Hypothalamus (tissue), 51 donors: ENCODE results near the gene MYPOP.

Experiments used
- DNase-seq, 51 donors: peaks; one replicate each; lab custom pipeline; 2025; lab: John Stamatoyannopoulos, UW

The MYPOP gene

DNA sequence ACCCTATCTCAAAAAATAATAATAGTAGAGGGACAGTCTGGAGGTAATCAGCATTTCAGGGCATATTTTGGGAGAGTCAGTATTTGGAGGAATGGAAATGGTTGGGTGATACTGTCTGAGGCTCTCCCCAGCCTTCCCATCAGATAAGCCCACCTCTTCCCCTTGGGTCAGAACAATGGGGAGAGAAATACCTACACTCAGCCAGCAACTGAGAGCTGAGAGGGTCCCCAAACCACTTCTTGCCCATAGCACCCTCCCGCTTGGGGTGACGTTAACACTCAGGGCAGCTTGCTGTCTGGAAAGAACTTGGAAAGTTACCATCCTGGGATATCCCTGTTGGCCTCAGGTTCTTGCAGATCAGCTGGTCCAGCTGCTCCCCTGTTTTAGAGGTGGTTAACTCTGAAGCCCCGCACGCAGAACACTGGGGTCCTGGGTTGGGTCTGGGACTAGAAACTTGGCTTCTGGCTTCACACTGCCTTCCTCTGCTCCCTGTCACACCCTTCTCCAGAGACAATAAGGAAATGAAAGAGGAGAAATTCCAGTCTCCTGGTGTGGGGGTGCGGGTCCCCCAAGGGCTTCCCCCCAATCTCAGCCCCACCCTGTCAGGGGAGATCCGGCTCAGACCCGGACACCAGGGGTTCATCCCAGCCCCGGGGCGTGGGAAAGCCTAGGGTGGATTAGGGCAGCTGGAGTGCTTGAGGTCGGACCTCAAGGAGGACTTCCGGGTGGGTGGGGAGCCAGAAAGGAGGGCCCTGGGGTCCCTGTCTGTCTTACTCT, 35.8 kb downstream of the MYPOP start:
- DNase-seq: no peak

DNA sequence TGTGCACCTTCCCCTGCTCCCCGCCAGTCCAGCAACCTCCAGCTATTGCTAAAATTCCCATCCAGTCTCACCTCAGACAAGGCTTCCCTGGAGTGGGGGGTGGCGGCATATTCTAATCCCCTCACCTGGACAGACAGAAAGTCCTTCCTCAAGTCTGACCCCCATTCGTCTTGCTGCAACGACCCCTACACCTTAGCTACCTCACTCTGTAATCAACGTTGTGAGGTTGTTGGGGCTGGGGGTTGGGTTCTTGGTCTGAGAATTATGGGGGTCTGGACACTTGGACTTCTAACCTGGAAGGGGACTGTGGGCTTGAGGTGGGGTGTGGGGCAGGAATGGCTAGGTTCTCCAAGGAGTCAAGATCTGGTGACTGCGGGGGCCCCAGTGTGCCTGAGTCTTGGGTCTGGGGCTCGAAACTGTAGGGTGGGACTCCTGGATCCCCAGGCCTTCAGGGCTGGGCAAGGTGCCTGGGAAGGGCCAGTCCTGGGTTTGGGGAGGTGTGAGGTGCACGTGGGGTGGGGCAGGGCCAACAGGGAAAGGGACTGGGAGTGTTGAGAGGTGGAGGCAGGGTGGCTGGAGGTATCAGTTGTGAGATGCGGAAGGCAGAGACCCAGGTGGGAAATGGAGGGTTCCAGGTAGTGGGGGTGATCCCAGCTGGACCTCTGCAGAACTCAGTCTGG, 37.0 kb downstream of the MYPOP start:
- no peak for DNase-seq

DNA sequence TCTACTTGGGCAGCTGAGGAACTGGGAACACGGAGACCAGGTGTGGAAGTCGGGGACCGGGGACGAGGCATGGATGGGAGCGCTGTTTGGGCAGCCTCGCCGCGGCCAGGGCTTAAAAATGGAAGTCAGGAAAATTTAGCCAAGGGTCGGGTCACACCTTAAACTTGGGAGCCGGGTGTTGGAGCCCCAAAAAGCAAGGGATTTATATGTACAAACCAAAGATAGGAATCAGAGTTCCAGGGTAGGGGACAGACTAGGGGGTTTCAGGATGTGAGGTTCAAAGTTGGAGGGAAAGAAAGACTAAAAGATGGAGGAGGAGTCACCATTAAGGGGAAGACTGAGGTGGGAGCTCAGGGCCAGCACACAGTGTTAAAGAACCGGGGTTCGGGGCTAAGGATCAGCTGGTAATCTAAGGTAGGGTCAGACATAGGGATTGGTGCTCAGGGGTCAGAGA, 37.8 kb downstream of the MYPOP start:
- DNase-seq: no peak

GRCh38 chr19:45863840-45864628, 38.4 kb downstream of the MYPOP start, which contains the start of gene FOXA3:
Gene FOXA3 (plus strand): TSS chr19:45864326. CDS start chr19:45864457, 131 bp downstream.
- peak in 10 of 51 donors; percentile 10 to 40 (median 22) for DNase-seq

- no peak for DNase-seq
Observed at GRCh38 chr19:45863335-45863839, 39.0 kb downstream of the MYPOP start.

DNA sequence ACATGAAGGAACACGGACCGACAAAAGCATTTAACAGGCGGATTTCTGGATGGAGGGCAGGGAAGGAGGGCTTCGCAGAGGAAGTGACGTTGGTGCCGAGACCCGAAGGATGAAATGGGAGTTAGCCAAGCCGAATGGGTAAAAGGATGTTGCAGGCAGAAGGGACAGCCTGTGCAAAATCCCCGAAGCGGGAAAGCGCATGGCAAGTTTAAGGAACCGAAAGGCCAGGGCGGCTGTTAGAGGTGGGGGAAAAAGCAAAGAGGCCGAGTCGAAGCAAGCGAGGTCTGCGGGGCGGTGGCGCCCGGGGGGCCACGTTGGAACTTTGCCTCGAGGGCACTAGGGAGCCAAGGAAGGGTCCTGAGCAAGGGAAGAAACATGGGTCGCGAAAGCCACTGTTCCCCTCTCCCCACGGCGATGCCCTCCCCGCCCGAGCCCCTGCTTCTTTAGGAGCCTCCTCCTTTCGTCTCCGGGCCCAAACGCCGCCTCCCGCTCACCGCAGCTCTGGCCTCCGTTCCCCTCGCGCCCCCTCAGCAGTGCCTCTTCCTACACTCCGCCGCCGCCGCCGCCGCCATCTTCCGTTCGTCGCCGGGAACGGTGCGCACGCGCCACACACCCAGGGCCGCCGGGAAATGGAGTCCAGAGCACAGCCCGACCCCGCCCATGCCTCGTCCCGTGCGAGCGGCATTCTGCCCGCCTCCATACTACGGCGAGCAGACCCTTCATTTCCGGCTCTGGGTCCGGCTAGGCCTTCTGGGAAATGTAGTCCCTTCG, 39.7 kb downstream of the MYPOP start, which contains the start of gene SYMPK:
TSS of gene SYMPK (minus strand) at position 584 of the 771 bp plus-strand sequence. CDS start 8,652 bp downstream, outside the sequence.
- peak; percentile 67 to 99 (median 98) for DNase-seq

- DNase-seq: peak in 1 of 51 donors; percentile 58
Observed at GRCh38 chr19:45862271-45862563, 40.2 kb downstream of the MYPOP start.

GRCh38 chr19:45860359-45861259, 41.8 kb downstream of the MYPOP start:
- no peak for DNase-seq

DNA sequence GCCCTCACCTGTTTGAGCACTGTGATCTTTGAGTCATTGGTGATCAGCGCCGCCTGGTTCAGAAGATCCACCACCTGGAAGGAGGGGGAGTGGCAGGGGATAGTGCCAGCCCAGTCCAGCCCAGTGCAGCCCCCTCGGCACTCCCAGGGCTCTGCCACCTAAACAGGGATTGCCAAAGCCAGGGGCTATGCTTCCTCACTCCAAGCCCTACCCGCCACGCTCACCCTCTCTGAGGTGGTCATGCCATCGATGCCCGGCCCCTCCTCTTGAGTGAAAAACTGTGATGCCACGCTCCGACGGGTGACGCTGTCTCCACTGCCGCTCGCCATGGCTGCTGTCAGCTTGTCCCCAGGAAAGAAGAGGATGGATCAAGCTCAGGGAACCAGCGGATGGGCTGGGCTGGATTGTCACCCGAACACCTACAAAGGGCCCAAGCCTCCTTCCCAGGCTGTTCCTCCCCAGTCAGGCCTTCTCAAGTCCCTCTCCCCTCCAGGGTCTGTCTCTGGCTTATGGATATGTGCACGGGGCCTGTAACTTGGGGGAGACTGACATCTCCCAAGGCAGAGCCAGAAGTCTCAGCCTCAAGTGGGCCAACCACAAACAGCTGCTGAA, 48.1 kb downstream of the MYPOP start:
- DNase-seq: no peak

GRCh38 chr19:45852983-45853382, 49.4 kb downstream of the MYPOP start:
- no peak for DNase-seq

DNA sequence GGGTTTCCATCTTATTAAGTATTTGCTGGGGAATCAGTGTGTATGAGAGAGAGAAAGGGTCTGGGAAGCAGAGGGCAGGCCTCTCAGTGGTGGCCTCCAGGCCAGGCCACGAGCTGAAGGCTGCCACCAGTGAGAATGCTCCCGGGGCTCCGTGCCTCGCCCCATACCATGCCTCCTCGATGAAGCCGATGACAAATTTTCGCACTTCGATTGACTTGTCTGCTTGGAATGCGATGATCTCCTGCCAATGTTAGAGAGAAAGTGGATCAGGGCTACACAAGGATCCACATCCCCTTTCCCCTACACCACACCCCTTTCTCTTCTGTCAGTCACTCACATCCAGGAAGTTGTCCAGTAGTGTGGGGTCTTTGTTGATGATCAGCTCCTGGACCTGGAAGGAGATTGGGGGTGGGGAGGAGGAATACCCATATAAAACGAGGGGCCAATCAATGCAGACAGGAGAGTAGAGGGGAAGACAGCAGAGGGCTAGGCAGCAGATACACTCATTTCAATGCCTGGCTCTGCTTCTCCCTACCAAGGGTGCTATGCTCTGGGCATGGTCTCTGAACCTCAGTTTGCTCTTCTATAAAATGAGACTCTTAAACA, 50.2 kb downstream of the MYPOP start:
- no peak for DNase-seq

DNA sequence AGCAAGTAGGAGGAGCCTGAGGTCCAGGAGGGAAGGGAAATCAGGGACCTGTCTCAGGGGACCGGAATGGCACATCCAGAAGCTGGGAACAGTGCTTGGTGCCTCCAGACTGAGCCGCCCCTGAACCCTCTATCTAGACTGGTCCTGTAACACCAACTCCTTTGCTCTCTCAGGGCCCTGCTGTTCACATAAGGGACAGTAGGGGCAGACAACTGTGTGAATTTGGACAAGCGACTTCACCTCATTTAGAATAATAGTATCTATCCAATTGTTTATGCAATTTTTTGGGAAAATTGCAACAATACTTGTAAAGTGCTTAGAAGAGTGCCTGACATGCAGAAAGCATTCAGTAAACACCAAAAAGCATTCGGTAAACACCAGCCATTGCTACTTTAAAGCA, 53.5 kb downstream of the MYPOP start:
- DNase-seq: no peak

DNA sequence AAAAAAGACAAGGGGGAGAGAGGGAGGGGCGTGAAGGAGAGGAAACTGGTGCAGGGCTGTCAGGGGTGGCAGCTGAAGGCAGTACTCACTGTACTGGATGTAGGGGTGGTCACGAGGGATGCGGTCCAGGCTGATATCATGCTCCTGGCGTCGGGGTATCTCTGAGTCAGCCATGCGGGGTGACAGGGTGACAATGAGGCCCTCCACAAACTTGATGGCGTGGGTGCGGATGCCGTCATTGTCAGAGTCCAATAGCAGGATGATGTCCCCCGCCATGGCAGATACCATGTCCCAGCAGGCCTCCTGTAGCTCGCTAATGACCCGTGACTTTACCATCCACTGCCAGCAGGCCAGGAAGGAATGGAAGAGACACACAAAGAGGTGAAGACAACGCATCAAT, 54.8 kb downstream of the MYPOP start:
- no peak for DNase-seq

DNA sequence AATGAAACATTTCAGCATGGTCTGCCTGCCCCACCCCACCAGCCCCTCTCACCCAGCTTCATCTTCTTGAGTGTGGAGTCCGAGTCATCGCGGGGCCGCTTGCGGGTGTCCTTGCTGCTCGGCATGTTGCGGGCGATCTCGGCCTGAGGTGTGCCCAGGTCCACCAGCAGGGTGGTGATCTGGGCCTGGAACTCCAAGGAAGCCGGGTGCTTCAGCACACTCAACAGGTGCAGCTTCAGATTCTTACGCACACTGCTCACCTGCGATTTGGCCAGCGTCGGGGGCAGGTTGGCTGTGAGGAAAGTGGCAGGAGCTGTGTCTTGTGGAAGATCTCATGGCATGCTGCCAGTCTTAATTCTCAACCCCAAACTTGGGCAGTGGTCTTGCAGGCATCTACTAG, 60.2 kb downstream of the MYPOP start:
- no peak for DNase-seq
